Prostate gland (tissue), 2 donors: ENCODE measurements around the gene NAMPT. TPM values are rescaled to one million over a fixed set of nuclear protein-coding genes. Genes with fewer than 3 reads are reported as not detected.

Experiments
- DNase-seq: peaks from one replicate; pipeline ENCODE4 v3.0.0-alpha.2; 2019; ENCODE audit warnings: low spot score
- H3K27ac ChIP-seq, 2 donors: fragments of 200-600 bp; sonication (generic); 2 replicates each; pipeline ENCODE4 v1.5.1; 2017 to 2019
- H3K27me3 ChIP-seq: fragments of 200-600 bp; sonication (generic); replicated peaks from 2 replicates; pipeline ENCODE4 v1.5.1; 2019; ENCODE audit not compliant: insufficient read depth
- H3K36me3 ChIP-seq, 2 donors: fragments of 200-600 bp; sonication (generic); 1 replicate in 1 of 2; 2 replicates in 1 of 2; pipeline versions ENCODE4 v1.5.1 to v1.8.1; 2017 to 2019
- H3K4me1 ChIP-seq: fragments of 200-600 bp; sonication (generic); replicated peaks from 2 replicates; pipeline ENCODE4 v1.5.1; 2019
- H3K4me3 ChIP-seq, 2 donors: fragments of 200-600 bp; sonication (generic); 2 replicates each; pipeline ENCODE4 v1.5.1; 2017 to 2019
- H3K9me3 ChIP-seq: fragments of 200-600 bp; sonication (generic); 2 replicates; pipeline ENCODE4 v1.5.1; 2017
- CTCF ChIP-seq, 4 experiments: fragments of 200-600 bp in 2 of 4; fragments of 450-650 bp in 2 of 4; sonication (generic) in 2 of 4; IDR thresholded peaks; 1 replicate in 3 of 4; 2 replicates in 1 of 4; pipeline ENCODE4 v1.5.1; 2016 to 2019; ENCODE audit warnings: antibody characterized with exemption in 4 of 4, mild to moderate bottlenecking in 2 of 4, moderate library complexity in 2 of 4
- POLR2A ChIP-seq: fragments of 450-650 bp; IDR thresholded peaks from one replicate; pipeline ENCODE4 v1.6.1; 2016; ENCODE audit warnings: antibody characterized with exemption, mild to moderate bottlenecking
- POLR2AphosphoS5 ChIP-seq: sonication (generic); formaldehyde crosslinking; IDR thresholded peaks from one replicate; pipeline ENCODE4 v1.6.1; 2017; ENCODE audit warnings: antibody characterized with exemption
- WGBS: methylation state at CpG from one replicate; pipeline ENCODE4 v1.1.5; 2018; 5-methylcytosine and 5-hydroxymethylcytosine counted together
- intact Hi-C: fragments of 100-400 bp; cut with DNase I; formaldehyde crosslinking; loops from one replicate; pipeline ENCODE4 v1.14.2; 2022
- total RNA-seq, 2 donors: library from RNA; depleted of rRNA; stranded (reverse); fragments of >200 nt; gene quantifications; one replicate each; pipeline ENCODE4 v1.1.0, GENCODE V29; 2016

NAMPT gene
- total RNA-seq, 2 donors from 2014 or later = 108 to 284 TPM

GRCh38 chr7:106205621-106206222 is 79.1 kb downstream of the NAMPT start:
- Histone ChIP-seq H3K4me1 (peaks cover 19% of the 10 kb centered on the region), H3K27me3 (no peaks in the 10 kb centered on the region), H3K36me3 (no peaks in the 10 kb centered on the region), H3K27ac (peak overlapping the region; percentile 68 to 85), H3K9me3 (no peaks in the 10 kb centered on the region), H3K4me3 (no peak overlapping the region)
- 26% methylated on average over 3 of the region's 3 CpGs for WGBS
- peak; percentile 24 for DNase-seq
- TF ChIP-seq POLR2AphosphoS5 (peak; percentile 89), POLR2A (no peak), CTCF (IDR thresholded peaks at IDR 0.05) (no peak)
- intact Hi-C loops = no loop called here

- intact Hi-C loops = no loop called here
- WGBS = 48% methylated on average over 1 of the region's 1 CpG
- DNase-seq = no peak
- Histone ChIP-seq H3K9me3 (no peaks in the 10 kb centered on the region), H3K4me3 (no peak overlapping the region), H3K27me3 (no peaks in the 10 kb centered on the region), H3K4me1 (peaks cover 19% of the 10 kb centered on the region), H3K27ac (no peak overlapping the region), H3K36me3 (no peaks in the 10 kb centered on the region)
- TF ChIP-seq POLR2A = no peak
- no peak for TF ChIP-seq POLR2AphosphoS5
- TF ChIP-seq CTCF (IDR thresholded peaks at IDR 0.05) = no peak
Observed at GRCh38 chr7:106203473-106203872, 81.3 kb downstream of the NAMPT start.

GRCh38 chr7:106201164-106201563 is 83.6 kb downstream of the NAMPT start:
- H3K4me3 ChIP-seq = no peak overlapping the region
- DNase-seq = no peak
- no peaks in the 10 kb centered on the region for H3K9me3 ChIP-seq
- WGBS = 89% methylated on average over 3 of the region's 3 CpGs
- H3K27ac ChIP-seq = no peak overlapping the region
- H3K36me3 ChIP-seq = no peaks in the 10 kb centered on the region
- peaks cover 4% of the 10 kb centered on the region for H3K4me1 ChIP-seq
- no peaks in the 10 kb centered on the region for H3K27me3 ChIP-seq
- intact Hi-C loops = no loop called here
- no peak for TF ChIP-seq CTCF (IDR thresholded peaks at IDR 0.05)
- TF ChIP-seq POLR2AphosphoS5 = no peak
- no peak for TF ChIP-seq POLR2A

GRCh38 chr7:106199813-106200364 is 84.9 kb downstream of the NAMPT start:
- TF ChIP-seq POLR2A (no peak), CTCF (IDR thresholded peaks at IDR 0.05) (no peak), POLR2AphosphoS5 (no peak)
- Histone ChIP-seq H3K27ac (peak overlapping the region; percentile 31 to 55), H3K4me3 (no peak overlapping the region), H3K27me3 (no peaks in the 10 kb centered on the region), H3K9me3 (no peaks in the 10 kb centered on the region), H3K36me3 (no peaks in the 10 kb centered on the region), H3K4me1 (peaks cover 2% of the 10 kb centered on the region)
- intact Hi-C loops = no loop called here
- DNase-seq = no peak
- 81% methylated on average over 6 of the region's 6 CpGs for WGBS

GRCh38 chr7:106199024-106199423 is 85.8 kb downstream of the NAMPT start:
- no peak for DNase-seq
- no peaks in the 10 kb centered on the region for H3K36me3 ChIP-seq
- H3K4me1 ChIP-seq = peaks cover 2% of the 10 kb centered on the region
- no peaks in the 10 kb centered on the region for H3K9me3 ChIP-seq
- 37% methylated on average over 1 of the region's 1 CpG for WGBS
- intact Hi-C loops = no loop called here
- no peaks in the 10 kb centered on the region for H3K27me3 ChIP-seq
- H3K27ac ChIP-seq = peak overlapping the region; percentile 31 to 55
- no peak overlapping the region for H3K4me3 ChIP-seq
- TF ChIP-seq POLR2AphosphoS5 (peak; percentile 43), CTCF (IDR thresholded peaks at IDR 0.05) (no peak)
